ENCODE measurements around the gene AUTS2. TPM values are rescaled to one million over a fixed set of nuclear protein-coding genes. Genes with fewer than 3 reads are reported as not detected.

AUTS2 gene
- total RNA-seq, 2 experiments from 2014 or later, result 15.2 to 16.3 TPM

- ATAC-seq (no peak), DNase-seq (no peak)
- Mint-ChIP-seq H3K27ac (no peak overlapping the region), H3K4me3 (no peak overlapping the region), H3K27me3 (ENCODE audit: low read depth) (peaks cover 2% of the 10 kb centered on the region), H3K36me3 (ENCODE audit: low read depth) (no peaks in the 10 kb centered on the region), H3K4me1 (ENCODE audit: low read depth) (no peaks in the 10 kb centered on the region), H3K9me3 (ENCODE audit: insufficient read depth) (no peaks in the 10 kb centered on the region)
- CTCF ChIA-PET, result no interaction called here
- POLR2A ChIA-PET, result no interaction called here
Observed at GRCh38 chr7:70477036-70478010, 879.0 kb downstream of the AUTS2 start.

- no peaks in the 10 kb centered on the region for H3K36me3 Mint-ChIP-seq (ENCODE audit: low read depth)
- ChIA-PET CTCF (no interaction called here), POLR2A (no interaction called here)
- no peak overlapping the region for H3K4me3 Mint-ChIP-seq
- ATAC-seq, result no peak
- H3K27ac Mint-ChIP-seq, result no peak overlapping the region
- no peaks in the 10 kb centered on the region for H3K4me1 Mint-ChIP-seq (ENCODE audit: low read depth)
- peaks cover 2% of the 10 kb centered on the region for H3K27me3 Mint-ChIP-seq (ENCODE audit: low read depth)
- DNase-seq, result no peak
- H3K9me3 Mint-ChIP-seq (ENCODE audit: insufficient read depth), result no peaks in the 10 kb centered on the region
Observed at GRCh38 chr7:70479153-70480021, 881.1 kb downstream of the AUTS2 start.

- no peaks in the 10 kb centered on the region for H3K36me3 Mint-ChIP-seq (ENCODE audit: low read depth)
- no peak overlapping the region for H3K27ac Mint-ChIP-seq
- POLR2A ChIA-PET, result no interaction called here
- H3K4me1 Mint-ChIP-seq (ENCODE audit: low read depth), result no peaks in the 10 kb centered on the region
- DNase-seq, result no peak
- H3K4me3 Mint-ChIP-seq, result no peak overlapping the region
- CTCF ChIA-PET, result no interaction called here
- peaks cover 2% of the 10 kb centered on the region for H3K27me3 Mint-ChIP-seq (ENCODE audit: low read depth)
- H3K9me3 Mint-ChIP-seq (ENCODE audit: insufficient read depth), result no peaks in the 10 kb centered on the region
- no peak for ATAC-seq
Observed at GRCh38 chr7:70480927-70481569, 882.8 kb downstream of the AUTS2 start.

- H3K36me3 Mint-ChIP-seq (ENCODE audit: low read depth), result no peaks in the 10 kb centered on the region
- ATAC-seq (no peak), DNase-seq (no peak)
- CTCF ChIA-PET, result no interaction called here
- H3K27ac Mint-ChIP-seq, result no peak overlapping the region
- POLR2A ChIA-PET, result no interaction called here
- H3K4me1 Mint-ChIP-seq (ENCODE audit: low read depth), result no peaks in the 10 kb centered on the region
- no peaks in the 10 kb centered on the region for H3K9me3 Mint-ChIP-seq (ENCODE audit: insufficient read depth)
- peaks cover 2% of the 10 kb centered on the region for H3K27me3 Mint-ChIP-seq (ENCODE audit: low read depth)
- H3K4me3 Mint-ChIP-seq, result no peak overlapping the region
Observed at GRCh38 chr7:70481570-70482123, 883.4 kb downstream of the AUTS2 start.

DNA sequence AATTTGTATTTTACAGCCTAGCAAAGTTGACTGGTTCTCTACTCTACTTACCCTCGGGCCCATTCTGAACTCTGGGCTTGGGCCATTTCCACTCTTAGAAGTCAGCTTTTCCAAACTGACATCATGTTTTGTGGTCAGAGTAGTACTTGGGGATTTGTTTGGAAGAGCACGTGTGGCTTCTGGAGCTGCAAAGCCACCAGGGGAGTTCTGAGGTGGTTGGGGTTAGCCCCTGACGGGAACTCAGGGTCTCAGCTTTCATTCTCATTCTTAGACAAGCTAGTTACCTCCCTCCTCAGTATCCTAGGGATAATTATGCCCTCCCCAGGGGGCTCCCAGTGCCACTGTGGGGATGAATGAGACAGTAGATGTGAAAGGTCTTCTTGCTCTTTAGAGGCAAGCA is 886.0 kb downstream of the AUTS2 start:
- Mint-ChIP-seq H3K9me3 (ENCODE audit: insufficient read depth) (no peaks in the 10 kb centered on the region), H3K4me3 (no peak overlapping the region), H3K4me1 (ENCODE audit: low read depth) (no peaks in the 10 kb centered on the region), H3K27me3 (ENCODE audit: low read depth) (no peaks in the 10 kb centered on the region), H3K27ac (no peak overlapping the region), H3K36me3 (ENCODE audit: low read depth) (no peaks in the 10 kb centered on the region)
- CTCF ChIA-PET, result no interaction called here
- DNase-seq, result no peak
- POLR2A ChIA-PET, result no interaction called here
- ATAC-seq, result no peak

DNA sequence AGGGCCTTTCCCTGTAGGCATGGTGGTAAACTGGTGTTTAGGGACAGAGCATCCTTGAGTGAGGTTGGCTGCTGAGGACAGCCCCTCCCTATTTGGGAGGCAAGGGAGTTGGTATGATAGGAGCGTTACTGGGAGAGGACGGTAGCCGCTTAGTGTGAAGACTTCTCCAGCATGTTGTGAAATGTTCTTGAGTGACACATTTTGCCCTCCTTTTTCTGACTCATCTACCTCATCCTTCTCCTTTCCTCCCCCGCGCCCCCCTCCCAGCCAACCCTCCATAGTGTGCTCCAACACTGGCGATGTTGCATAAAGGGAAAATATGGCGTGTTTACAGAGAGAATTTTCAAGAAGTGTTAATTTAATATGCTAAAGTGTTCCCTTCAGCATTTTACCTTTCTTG is 888.7 kb downstream of the AUTS2 start:
- ChIA-PET CTCF (no interaction called here), POLR2A (no interaction called here)
- no peaks in the 10 kb centered on the region for H3K27me3 Mint-ChIP-seq (ENCODE audit: low read depth)
- no peak overlapping the region for H3K4me3 Mint-ChIP-seq
- DNase-seq (no peak), ATAC-seq (no peak)
- no peak overlapping the region for H3K27ac Mint-ChIP-seq
- H3K4me1 Mint-ChIP-seq (ENCODE audit: low read depth), result no peaks in the 10 kb centered on the region
- H3K9me3 Mint-ChIP-seq (ENCODE audit: insufficient read depth), result no peaks in the 10 kb centered on the region
- no peaks in the 10 kb centered on the region for H3K36me3 Mint-ChIP-seq (ENCODE audit: low read depth)

GRCh38 chr7:70487428-70487827 is 889.2 kb downstream of the AUTS2 start:
- POLR2A ChIA-PET, result no interaction called here
- CTCF ChIA-PET, result no interaction called here
- no peaks in the 10 kb centered on the region for H3K27me3 Mint-ChIP-seq (ENCODE audit: low read depth)
- H3K9me3 Mint-ChIP-seq (ENCODE audit: insufficient read depth), result no peaks in the 10 kb centered on the region
- H3K4me1 Mint-ChIP-seq (ENCODE audit: low read depth), result no peaks in the 10 kb centered on the region
- no peaks in the 10 kb centered on the region for H3K36me3 Mint-ChIP-seq (ENCODE audit: low read depth)
- H3K4me3 Mint-ChIP-seq, result no peak overlapping the region
- H3K27ac Mint-ChIP-seq, result no peak overlapping the region
- DNase-seq (no peak), ATAC-seq (no peak)

DNA sequence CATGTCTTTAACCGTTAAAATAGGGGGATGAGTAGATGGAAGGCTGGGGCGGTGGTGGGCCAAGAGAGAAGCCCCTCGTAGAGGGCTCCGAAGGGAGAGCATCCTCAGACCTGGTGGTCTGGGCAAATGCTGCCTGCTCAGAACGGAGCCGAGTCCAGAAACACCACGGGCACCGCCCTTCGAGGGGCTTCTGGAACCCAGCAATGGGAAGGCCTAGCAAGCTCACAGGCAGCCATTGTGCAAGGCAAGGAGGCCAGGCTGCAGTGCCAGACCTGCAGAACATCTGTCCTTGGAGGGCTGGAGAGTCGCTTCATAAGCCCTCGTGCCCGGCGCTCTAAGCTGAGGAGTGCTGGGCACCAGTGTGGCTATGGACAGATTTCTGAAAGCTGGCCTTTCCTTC is 889.6 kb downstream of the AUTS2 start:
- Mint-ChIP-seq H3K27ac (no peak overlapping the region), H3K27me3 (ENCODE audit: low read depth) (no peaks in the 10 kb centered on the region), H3K36me3 (ENCODE audit: low read depth) (no peaks in the 10 kb centered on the region), H3K4me1 (ENCODE audit: low read depth) (no peaks in the 10 kb centered on the region), H3K9me3 (ENCODE audit: insufficient read depth) (no peaks in the 10 kb centered on the region), H3K4me3 (no peak overlapping the region)
- DNase-seq (no peak), ATAC-seq (no peak)
- ChIA-PET CTCF (no interaction called here), POLR2A (no interaction called here)

DNA sequence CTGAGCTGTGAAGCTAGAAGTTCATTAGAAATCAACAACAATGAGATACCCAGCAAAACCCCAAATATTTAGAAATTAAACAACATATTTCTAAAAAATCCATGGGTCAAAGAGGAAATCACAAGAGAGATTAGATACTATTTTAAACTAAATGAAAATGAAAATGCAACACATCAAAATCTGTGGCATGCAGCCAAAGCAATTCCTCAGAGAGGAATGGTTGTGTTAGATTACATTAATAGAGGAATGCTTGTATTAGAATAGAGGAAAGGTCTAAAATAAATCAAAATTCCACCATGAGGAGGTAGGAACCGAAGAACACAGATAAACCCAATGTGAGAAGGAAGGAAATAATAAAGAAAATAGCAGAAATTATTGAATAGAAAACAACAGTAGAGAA is 891.5 kb downstream of the AUTS2 start:
- ATAC-seq, result no peak
- no peak overlapping the region for H3K27ac Mint-ChIP-seq
- H3K36me3 Mint-ChIP-seq (ENCODE audit: low read depth), result no peaks in the 10 kb centered on the region
- H3K9me3 Mint-ChIP-seq (ENCODE audit: insufficient read depth), result no peaks in the 10 kb centered on the region
- ChIA-PET POLR2A (no interaction called here), CTCF (no interaction called here)
- no peak overlapping the region for H3K4me3 Mint-ChIP-seq
- DNase-seq, result no peak
- no peaks in the 10 kb centered on the region for H3K27me3 Mint-ChIP-seq (ENCODE audit: low read depth)
- H3K4me1 Mint-ChIP-seq (ENCODE audit: low read depth), result no peaks in the 10 kb centered on the region

- no peaks in the 10 kb centered on the region for H3K27me3 Mint-ChIP-seq (ENCODE audit: low read depth)
- ChIA-PET POLR2A (no interaction called here), CTCF (no interaction called here)
- no peak overlapping the region for H3K4me3 Mint-ChIP-seq
- H3K4me1 Mint-ChIP-seq (ENCODE audit: low read depth), result no peaks in the 10 kb centered on the region
- H3K27ac Mint-ChIP-seq, result no peak overlapping the region
- no peaks in the 10 kb centered on the region for H3K9me3 Mint-ChIP-seq (ENCODE audit: insufficient read depth)
- no peaks in the 10 kb centered on the region for H3K36me3 Mint-ChIP-seq (ENCODE audit: low read depth)
- ATAC-seq (no peak), DNase-seq (no peak)
Observed at GRCh38 chr7:70492625-70493024, 894.4 kb downstream of the AUTS2 start.

DNA sequence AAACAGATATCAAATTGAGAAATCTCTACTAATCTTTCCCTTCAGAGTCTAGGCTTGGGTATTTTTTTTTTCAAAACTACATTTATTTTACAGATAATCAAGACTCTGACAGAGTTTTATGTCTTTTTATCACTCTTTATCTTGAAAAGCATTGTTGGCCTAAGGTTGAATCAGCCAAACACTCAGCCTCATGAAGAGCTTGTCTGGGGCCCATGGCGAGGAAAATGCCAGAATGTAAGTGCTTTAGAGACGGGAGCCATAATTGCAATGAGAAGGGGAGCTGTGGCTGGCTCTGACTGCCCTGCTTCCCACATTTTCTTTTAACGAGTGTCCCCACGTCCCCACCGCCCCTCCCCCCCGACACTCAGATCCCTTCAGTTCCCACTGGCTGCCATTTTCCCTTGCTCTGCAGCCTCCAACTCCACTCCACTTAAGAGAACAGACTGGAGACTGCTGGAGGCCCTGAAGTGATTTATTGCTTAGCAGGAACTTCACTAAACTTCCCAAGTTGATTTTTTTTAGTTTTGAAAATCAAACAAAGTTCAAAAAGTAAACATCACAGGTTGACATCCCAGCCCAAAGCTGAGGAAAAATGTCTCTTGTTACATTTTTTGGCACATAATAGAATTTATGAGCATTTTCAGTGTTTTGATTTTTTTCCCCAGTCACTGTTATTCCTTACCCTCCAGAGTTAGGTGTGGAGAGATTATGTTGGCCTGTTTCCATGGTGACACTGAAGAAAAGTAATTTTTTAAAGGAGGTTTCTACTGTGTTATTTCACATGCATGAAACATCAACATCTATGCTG is 896.2 kb downstream of the AUTS2 start:
- no peak overlapping the region for H3K27ac Mint-ChIP-seq
- no peak for ATAC-seq
- POLR2A ChIA-PET, result no interaction called here
- no peaks in the 10 kb centered on the region for H3K4me1 Mint-ChIP-seq (ENCODE audit: low read depth)
- H3K36me3 Mint-ChIP-seq (ENCODE audit: low read depth), result no peaks in the 10 kb centered on the region
- no peak overlapping the region for H3K4me3 Mint-ChIP-seq
- H3K27me3 Mint-ChIP-seq (ENCODE audit: low read depth), result no peaks in the 10 kb centered on the region
- no peaks in the 10 kb centered on the region for H3K9me3 Mint-ChIP-seq (ENCODE audit: insufficient read depth)
- no peak for DNase-seq
- CTCF ChIA-PET, result no interaction called here

Data from activated CD8-positive, alpha-beta T cell treated with anti-CD3 and anti-CD28 coated beads, Interleukin-2, amount 10 ng/mL, durations not matched to agents 7 days and 5 days (primary cell).